Cardiac septum (tissue), 1 donor: ENCODE measurements around the gene RIPOR2. TPM values are rescaled to one million over a fixed set of nuclear protein-coding genes. Genes with fewer than 3 reads are reported as not detected.
A peak's percentile ranks its signal among the peaks of the same experiment; 100 is the strongest.

Experiments used
- DNase-seq: peaks from one replicate; pipeline ENCODE4 v3.0.0-alpha.2; 2020; ENCODE audit warnings: low spot score
- intact Hi-C: fragments of 100-400 bp; cut with DNase I; formaldehyde crosslinking; loops from one replicate; pipeline ENCODE4 v1.14.0; 2022
- long read RNA-seq: library from polyadenylated mRNA; unstranded; transcript quantifications from one replicate; pipeline ENCODE4 v2.0.0, GENCODE V29; 2021
- total RNA-seq: library from RNA; stranded (reverse); fragmentation: NEBNext Ultra II Directional; extraction: Animal tissue kit (Norgen Biotek cat#: 25700); gene quantifications from one replicate; pipeline ENCODE4 v1.2.1, GENCODE V29; 2021
- donor health status: DM: no; HTN: no; CAD: no.

The RIPOR2 gene
- 11.2 TPM for total RNA-seq
- long read RNA-seq, partial matches to known transcripts, result 0 of 9 reads
- long read RNA-seq, other reads (novel, unspliced or antisense), result 6 of 9 reads

DNA sequence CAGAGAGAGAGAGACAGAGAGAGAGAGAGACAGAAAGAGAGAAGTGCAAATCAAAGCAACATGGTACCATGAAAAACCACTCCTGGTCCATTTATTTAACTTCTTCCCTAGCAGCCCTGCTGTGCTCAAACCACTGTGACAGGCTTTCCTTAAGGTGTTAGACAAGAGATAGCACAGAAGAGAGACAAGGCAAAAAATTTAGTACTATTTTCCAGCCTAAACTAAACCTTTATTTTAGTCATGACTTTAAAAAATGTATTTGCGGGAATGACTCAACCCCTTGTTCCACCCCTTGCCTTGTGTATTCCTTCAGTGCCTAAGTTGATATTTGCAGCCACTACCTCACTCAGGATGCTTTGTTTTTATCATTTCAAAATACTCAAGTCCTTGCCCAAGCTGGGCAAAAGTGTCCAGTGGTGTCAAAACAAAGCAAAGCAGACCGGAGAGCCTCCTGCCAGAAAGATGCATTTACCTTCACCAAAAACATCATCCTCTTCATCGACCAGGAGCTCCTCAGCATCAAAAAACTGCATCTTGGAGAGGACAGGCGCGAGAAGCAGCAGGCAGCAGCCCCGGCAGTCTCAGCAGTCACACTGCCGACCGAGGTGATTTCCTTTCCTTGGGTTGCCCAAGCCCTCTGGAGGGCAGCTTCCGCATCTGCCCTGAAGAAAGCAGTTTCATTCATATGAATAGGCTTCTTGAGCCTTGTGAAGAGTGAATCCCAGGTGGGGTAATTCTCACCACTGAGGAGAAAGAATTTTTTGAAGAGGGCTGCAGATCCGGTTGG, at the start of gene RIPOR2:
TSS of gene RIPOR2 (minus strand) at position 595 of the 787 bp plus-strand sequence. CDS start at position 533, 62 bp downstream.
- peak; percentile 86 for DNase-seq
- intact Hi-C loops, result no loop called here

GRCh38 chr6:24985323-24985722, 49.6 kb upstream of the RIPOR2 start:
- intact Hi-C loops, result no loop called here
- no peak for DNase-seq

GRCh38 chr6:24982231-24982630, 46.5 kb upstream of the RIPOR2 start:
- intact Hi-C loops, result no loop called here
- DNase-seq, result no peak

- intact Hi-C loops, result no loop called here
- no peak for DNase-seq
These were observed 45.6 kb upstream of the RIPOR2 start for GRCh38 chr6:24981386-24981760.

GRCh38 chr6:24980507-24981385, 45.0 kb upstream of the RIPOR2 start:
- no peak for DNase-seq
- intact Hi-C loops, result no loop called here

DNA sequence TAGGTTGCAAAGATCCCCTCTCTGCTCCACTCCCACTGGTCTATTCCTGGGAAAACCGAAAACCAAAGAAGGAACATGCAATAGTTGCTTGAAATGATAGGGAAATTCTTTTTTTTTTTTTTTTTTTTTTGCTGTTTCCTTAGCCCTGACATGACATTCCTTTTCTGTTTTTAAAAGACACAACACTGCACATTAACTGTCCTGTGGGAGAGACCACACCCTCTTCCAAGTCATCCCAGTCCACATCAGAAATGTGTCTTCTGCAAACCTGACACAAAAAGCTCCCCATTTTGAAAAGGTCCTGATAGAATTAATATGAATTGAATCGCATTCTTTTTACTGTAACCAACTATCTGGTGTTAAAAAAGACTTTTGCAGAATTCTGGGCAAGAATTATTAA, 43.4 kb upstream of the RIPOR2 start:
- no peak for DNase-seq
- intact Hi-C loops, result no loop called here

- intact Hi-C loops, result no loop called here
- DNase-seq, result no peak
These were observed 38.7 kb upstream of the RIPOR2 start for GRCh38 chr6:24974182-24975171.

DNA sequence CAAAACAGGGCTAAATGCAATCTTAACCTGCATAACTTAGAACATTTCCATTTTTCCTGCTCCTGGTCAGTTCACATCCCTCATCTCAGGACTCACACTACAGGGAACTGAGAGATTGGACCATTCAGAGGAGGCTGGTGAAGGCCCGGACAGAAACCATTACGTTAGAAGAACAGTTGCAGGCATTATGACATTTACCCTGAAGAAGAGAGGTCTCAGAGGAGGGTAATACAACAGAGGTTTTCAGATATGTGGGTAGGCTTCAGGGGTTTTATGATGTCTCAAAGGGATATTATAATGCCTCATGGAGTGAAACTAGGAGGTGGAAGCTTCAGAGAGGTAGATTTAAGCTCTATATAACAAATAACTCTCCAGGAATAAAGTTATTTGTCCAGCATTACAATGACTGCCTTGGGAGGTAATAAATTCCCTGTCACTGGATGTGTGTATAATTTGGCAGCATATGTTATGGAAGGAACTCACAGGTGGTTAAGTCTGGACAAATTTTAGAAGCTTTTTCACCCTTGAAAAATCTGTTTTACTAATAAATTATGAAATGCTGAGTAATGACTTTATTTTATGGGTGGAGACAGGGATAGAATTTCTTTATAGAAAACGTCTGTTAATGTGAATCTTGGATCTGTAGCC, 36.7 kb upstream of the RIPOR2 start:
- intact Hi-C loops, result no loop called here
- no peak for DNase-seq

- no peak for DNase-seq
- intact Hi-C loops, result no loop called here
These were observed 35.3 kb upstream of the RIPOR2 start for GRCh38 chr6:24971067-24971466.

GRCh38 chr6:24969343-24969860, 33.6 kb upstream of the RIPOR2 start:
- DNase-seq, result no peak
- intact Hi-C loops, result no loop called here

DNA sequence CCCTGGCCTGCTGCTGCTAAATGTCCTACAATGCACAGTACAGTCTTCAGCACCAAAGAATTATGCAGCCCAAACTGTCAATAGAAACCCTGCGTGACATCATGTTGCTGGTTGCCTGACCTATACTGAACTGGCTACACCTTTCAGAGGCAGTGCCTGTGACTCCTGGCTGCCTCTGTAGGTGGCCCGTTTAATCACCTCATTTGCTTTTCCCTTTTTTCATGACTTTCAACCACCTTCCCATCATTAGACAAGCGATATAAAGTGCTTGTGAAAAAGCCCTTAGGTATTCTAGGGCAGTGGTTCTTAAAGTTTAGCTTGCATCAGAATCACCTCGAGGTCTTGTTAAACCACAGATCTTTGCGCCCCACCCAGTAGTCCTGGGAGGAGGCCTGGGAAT, 33.0 kb upstream of the RIPOR2 start:
- DNase-seq, result no peak
- intact Hi-C loops, result no loop called here

- DNase-seq, result no peak
- intact Hi-C loops, result no loop called here
These were observed 31.5 kb upstream of the RIPOR2 start for GRCh38 chr6:24967211-24967610.

GRCh38 chr6:24966381-24966780, 30.6 kb upstream of the RIPOR2 start:
- intact Hi-C loops, result no loop called here
- DNase-seq, result no peak

DNA sequence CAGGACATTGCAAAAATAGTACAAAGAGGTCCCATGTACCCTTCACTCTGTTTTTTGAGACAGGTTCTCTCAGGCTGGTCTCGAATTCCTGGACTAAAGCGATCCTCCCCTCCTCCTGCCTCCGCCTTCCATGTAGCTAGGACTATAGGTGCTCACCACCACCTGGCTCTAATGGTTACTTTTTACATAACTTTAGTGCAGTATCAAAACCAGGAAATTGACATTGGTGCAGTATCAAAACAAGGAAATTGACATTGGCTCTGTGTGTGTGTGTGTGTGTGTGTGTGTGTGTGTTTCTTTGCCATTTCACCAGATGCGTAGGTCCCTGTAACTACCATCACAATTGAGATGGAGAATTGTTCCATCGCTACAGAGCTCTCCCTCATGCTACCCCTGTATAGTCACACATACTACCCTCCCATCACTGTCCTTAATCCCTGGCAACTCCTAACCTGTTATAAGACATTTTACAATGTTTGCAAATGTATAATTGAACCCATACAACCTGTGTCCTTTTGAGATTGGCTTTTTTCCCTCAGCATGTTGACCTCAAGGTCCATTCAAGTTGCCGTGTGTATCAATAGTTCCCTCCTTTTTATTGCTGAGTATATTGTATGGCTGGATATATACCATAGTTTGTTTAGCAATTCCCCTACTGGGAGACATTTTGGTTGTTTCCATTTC, 28.3 kb upstream of the RIPOR2 start:
- no peak for DNase-seq
- intact Hi-C loops, result no loop called here

- no peak for DNase-seq
- intact Hi-C loops, result no loop called here
These were observed 27.6 kb upstream of the RIPOR2 start for GRCh38 chr6:24963339-24963738.

GRCh38 chr6:24961852-24962251, 26.1 kb upstream of the RIPOR2 start:
- intact Hi-C loops, result no loop called here
- DNase-seq, result no peak

- intact Hi-C loops, result no loop called here
- no peak for DNase-seq
These were observed 25.3 kb upstream of the RIPOR2 start for GRCh38 chr6:24960991-24961475.

- intact Hi-C loops, result no loop called here
- DNase-seq, result no peak
These were observed 23.6 kb upstream of the RIPOR2 start for GRCh38 chr6:24959319-24959718.
